WERI-Rb-1 (cell line): Measurements from ENCODE around the gene SOBP.
A peak's percentile ranks its signal among the peaks of the same experiment; 100 is the strongest.

ENCODE experiments used
- DNase-seq: peaks from one replicate; pipeline ENCODE4 v3.0.0-alpha.2; 2020
- H3K27ac ChIP-seq: fragments of 250-450 bp; sonication (Bioruptor Pico); 2 replicates; pipeline ENCODE4 v1.5.1; 2020; ENCODE audit warnings: mild to moderate bottlenecking, moderate library complexity
- H3K27me3 ChIP-seq: fragments of 250-450 bp; sonication (Bioruptor Pico); 2 replicates; pipeline ENCODE4 v1.5.1; 2021; ENCODE audit warnings: mild to moderate bottlenecking, low read depth, moderate library complexity; ENCODE audit not compliant: insufficient read depth, severe bottlenecking
- H3K36me3 ChIP-seq: fragments of 250-450 bp; sonication (Bioruptor Pico); 2 replicates; pipeline ENCODE4 v1.5.1; 2020; ENCODE audit warnings: mild to moderate bottlenecking, moderate library complexity
- H3K4me3 ChIP-seq: 2 replicates; pipeline ENCODE4 v1.5.1; 2011; ENCODE audit warnings: low read depth, mild to moderate bottlenecking, control low read depth, low read length
- H3K9me3 ChIP-seq: fragments of 250-450 bp; sonication (Bioruptor Pico); 2 replicates; pipeline ENCODE4 v1.5.1; 2021; ENCODE audit warnings: mild to moderate bottlenecking, moderate library complexity; ENCODE audit not compliant: severe bottlenecking
- TF ChIP-seq, protein P1 (sequence below): IDR thresholded peaks from 2 replicates; pipeline ENCODE4 v1.5.1; 2011; ENCODE audit warnings: low read depth, mild to moderate bottlenecking, control low read depth, inconsistent platforms, low read length

SOBP gene

DNA sequence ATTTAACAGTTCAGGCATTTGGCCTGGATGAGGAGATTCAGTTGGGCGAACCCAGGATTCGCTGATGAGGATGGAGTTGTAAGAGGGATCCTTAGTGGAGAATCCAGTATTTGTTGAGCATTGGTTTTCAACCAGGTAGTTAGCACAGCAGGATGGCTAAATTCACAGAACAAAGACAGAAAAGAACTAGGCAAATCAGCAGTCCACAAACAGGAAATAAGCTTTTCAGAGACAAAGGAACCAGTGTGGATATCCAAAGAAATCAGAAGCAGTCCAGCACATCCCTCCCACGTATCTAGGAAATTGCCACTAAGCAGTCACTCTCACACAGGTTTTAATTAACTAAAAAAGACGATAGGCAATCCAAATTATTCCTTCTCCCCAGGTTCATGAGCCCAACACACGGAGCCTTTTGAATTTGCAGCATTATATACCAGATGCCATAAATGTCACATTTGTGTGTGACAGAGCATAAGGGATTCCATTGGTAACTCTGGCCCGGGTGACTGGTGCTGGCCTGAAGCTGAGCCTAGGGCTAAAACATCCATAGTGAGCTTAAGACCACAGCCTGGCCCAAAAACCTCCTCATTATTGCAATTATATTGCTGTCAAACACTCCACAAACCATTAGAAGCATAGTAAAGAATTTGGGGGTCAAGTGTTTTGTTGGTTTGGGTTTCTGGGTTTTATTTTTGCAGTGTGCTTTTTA is 131.5 kb downstream of the SOBP start:
- no peaks in the 10 kb centered on the region for H3K36me3 ChIP-seq
- no peak for DNase-seq
- H3K27ac ChIP-seq, result no peak overlapping the region
- TF ChIP-seq, protein P1, sequence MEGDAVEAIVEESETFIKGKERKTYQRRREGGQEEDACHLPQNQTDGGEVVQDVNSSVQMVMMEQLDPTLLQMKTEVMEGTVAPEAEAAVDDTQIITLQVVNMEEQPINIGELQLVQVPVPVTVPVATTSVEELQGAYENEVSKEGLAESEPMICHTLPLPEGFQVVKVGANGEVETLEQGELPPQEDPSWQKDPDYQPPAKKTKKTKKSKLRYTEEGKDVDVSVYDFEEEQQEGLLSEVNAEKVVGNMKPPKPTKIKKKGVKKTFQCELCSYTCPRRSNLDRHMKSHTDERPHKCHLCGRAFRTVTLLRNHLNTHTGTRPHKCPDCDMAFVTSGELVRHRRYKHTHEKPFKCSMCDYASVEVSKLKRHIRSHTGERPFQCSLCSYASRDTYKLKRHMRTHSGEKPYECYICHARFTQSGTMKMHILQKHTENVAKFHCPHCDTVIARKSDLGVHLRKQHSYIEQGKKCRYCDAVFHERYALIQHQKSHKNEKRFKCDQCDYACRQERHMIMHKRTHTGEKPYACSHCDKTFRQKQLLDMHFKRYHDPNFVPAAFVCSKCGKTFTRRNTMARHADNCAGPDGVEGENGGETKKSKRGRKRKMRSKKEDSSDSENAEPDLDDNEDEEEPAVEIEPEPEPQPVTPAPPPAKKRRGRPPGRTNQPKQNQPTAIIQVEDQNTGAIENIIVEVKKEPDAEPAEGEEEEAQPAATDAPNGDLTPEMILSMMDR, result no peak
- no peaks in the 10 kb centered on the region for H3K9me3 ChIP-seq
- H3K27me3 ChIP-seq, result no peaks in the 10 kb centered on the region
- H3K4me3 ChIP-seq, result no peak overlapping the region

DNA sequence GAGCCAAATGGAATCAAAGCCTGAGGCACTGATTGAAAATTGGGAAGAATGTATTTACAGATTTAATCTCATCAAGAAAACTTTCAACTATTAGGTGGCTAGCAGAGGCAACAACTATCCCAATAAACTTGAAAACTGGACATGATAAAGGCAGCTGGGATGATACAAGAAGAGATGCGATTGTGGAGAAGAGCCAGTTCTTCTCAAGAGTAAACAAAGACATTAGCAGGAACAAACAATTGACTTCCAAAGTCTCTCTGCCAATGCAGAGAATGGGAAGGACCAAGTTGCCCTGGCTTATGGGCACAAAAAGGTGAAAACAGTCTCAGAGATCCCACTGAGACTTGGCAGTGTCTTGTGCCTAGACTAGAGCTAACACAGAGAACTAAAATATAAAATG is 132.4 kb downstream of the SOBP start:
- TF ChIP-seq, protein P1, result no peak

DNA sequence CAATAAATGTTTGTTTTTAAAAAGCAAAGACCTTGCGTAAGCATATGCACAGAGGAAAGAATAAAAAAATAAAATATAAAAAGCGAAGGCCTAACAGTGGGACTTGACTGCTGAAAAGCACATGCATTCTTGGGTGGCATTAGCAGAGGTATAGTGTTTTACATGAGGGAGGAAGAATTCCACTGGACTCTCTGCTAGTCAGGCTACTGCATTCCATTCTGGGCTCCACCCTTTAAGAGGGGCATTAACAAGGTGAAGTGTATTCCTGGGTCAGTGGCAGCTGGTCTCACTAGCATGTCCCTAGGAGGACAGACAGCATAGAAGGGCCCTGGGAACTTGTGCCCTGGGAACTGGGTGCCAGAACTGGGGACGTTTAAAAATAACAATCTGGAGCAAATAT is 134.1 kb downstream of the SOBP start:
- no peaks in the 10 kb centered on the region for H3K36me3 ChIP-seq
- no peak for DNase-seq
- H3K9me3 ChIP-seq, result no peaks in the 10 kb centered on the region
- no peak overlapping the region for H3K4me3 ChIP-seq
- H3K27me3 ChIP-seq, result no peaks in the 10 kb centered on the region
- H3K27ac ChIP-seq, result no peak overlapping the region
- TF ChIP-seq, protein P1, result no peak

More for the DNA sequence above, 132.4 kb downstream of the SOBP start:
- no peak for DNase-seq
- no peaks in the 10 kb centered on the region for H3K27me3 ChIP-seq
- no peaks in the 10 kb centered on the region for H3K9me3 ChIP-seq
- no peak overlapping the region for H3K27ac ChIP-seq
- H3K4me3 ChIP-seq, result no peak overlapping the region
- H3K36me3 ChIP-seq, result no peaks in the 10 kb centered on the region

DNA sequence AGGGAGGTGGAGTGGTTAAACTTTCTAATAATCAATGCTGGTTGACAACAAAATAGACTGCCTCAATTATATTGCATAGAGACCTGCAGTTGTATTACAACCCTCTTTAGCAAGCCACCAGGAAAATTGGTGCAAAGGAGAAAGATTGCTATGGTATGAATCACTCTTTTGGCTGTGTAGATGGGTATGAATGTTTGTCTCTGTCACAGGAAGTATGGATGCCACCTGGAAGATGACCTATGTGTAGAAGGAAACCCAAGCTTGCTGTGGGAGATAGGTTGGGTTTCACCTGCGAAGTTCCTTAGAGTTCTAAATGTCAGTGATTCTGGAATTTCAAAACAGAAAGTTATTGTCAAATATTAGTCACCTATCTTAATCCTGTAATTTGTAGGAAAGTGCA is 134.6 kb downstream of the SOBP start:
- no peak for DNase-seq
- Histone ChIP-seq H3K9me3 (no peaks in the 10 kb centered on the region), H3K4me3 (no peak overlapping the region), H3K27me3 (no peaks in the 10 kb centered on the region), H3K27ac (no peak overlapping the region), H3K36me3 (no peaks in the 10 kb centered on the region)
- TF ChIP-seq, protein P1, result no peak

DNA sequence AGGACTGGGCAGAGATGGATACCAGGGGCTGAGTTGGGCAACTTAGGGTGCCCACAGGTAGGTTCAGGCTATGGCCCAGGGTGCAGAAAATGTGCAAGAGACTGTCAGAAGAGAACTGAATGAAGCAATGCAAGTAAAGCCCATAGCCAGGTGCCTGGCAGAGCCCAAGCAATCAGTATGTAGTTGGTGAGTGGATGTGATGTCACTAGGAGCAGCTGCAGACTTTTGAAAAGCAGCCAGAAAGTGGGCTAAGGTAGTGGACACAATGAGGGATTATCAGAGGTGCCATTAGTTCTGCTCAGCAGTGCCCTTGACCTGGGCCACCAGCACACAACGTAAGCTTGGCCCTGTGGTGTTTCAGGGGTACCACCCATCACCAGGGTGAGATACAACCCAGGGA is 135.3 kb downstream of the SOBP start:
- no peak overlapping the region for H3K27ac ChIP-seq
- H3K36me3 ChIP-seq, result no peaks in the 10 kb centered on the region
- no peak overlapping the region for H3K4me3 ChIP-seq
- H3K9me3 ChIP-seq, result no peaks in the 10 kb centered on the region
- DNase-seq, result no peak
- TF ChIP-seq, protein P1, result no peak
- H3K27me3 ChIP-seq, result no peaks in the 10 kb centered on the region

DNA sequence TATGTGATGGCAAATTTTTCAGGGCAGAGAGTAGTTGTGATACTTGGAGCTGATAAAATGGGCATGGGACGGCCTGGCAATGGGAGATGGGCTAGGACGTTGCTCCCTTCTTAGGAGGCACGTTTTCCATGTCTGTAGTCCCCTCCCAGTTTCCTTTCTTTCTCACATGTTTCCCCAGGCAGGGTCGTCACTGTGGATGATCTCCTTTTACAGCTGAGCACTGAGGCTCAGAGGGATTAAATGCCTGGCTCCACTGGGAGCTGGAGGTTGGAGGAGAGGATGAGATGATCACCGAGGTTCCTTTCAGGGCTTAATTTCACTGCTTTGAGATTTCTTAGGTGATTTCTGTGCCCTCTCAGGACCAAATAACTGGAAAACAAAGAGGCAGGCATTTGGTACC is 136.7 kb downstream of the SOBP start:
- Histone ChIP-seq H3K4me3 (no peak overlapping the region), H3K36me3 (no peaks in the 10 kb centered on the region), H3K27me3 (no peaks in the 10 kb centered on the region), H3K9me3 (no peaks in the 10 kb centered on the region), H3K27ac (no peak overlapping the region)
- TF ChIP-seq, protein P1, result no peak
- DNase-seq, result peak; percentile 46
